HepG2 (cell line): ENCODE data around the gene ABHD12. TPM values are rescaled to one million over a fixed set of nuclear protein-coding genes. Genes with fewer than 3 reads are reported as not detected.

Experiments
- EZH2 ChIP-seq: conservative IDR thresholded peaks from 2 replicates; pipeline ENCODE4 v1.6.1; 2012; ENCODE audit warnings: mild to moderate bottlenecking, low read depth, low read length, moderate library complexity
- HNF1A ChIP-seq, 2 experiments: sonication (generic) in 1 of 2; formaldehyde crosslinking in 1 of 2; IDR thresholded peaks; 2 replicates each; pipeline versions ENCODE4 v1.4.0 to v1.6.1; 2016 to 2020; ENCODE audit warnings: borderline replicate concordance in 1 of 2, low read depth in 1 of 2, mild to moderate bottlenecking in 1 of 2, missing genetic modification reagents in 1 of 2
- NR1H2 ChIP-seq: sonication (generic); formaldehyde crosslinking; IDR thresholded peaks from 2 replicates; pipeline ENCODE4 v1.8.1; 2022; ENCODE audit warnings: low read depth, missing genetic modification reagents, borderline replicate concordance
- TFDP2 ChIP-seq: sonication (generic); formaldehyde crosslinking; IDR thresholded peaks from 2 replicates; pipeline ENCODE4 v1.4.0; 2020; ENCODE audit warnings: missing genetic modification reagents
- XRCC5 ChIP-seq: fragments of 200-400 bp; formaldehyde crosslinking; optimal IDR thresholded peaks from 2 replicates; pipeline ENCODE3; 2017; ENCODE audit warnings: mild to moderate bottlenecking, low read length
- ZC3H13 ChIP-seq: sonication (generic); formaldehyde crosslinking; IDR thresholded peaks from 2 replicates; pipeline ENCODE4 v1.8.1; 2023; ENCODE audit warnings: mild to moderate bottlenecking, missing genetic modification reagents, moderate library complexity
- ZHX1 ChIP-seq: sonication (generic); formaldehyde crosslinking; IDR thresholded peaks from 2 replicates; pipeline ENCODE4 v1.8.1; 2022; ENCODE audit warnings: low read depth, mild to moderate bottlenecking, missing genetic modification reagents
- ZNF10 ChIP-seq: sonication (generic); formaldehyde crosslinking; IDR thresholded peaks from 2 replicates; pipeline ENCODE4 v1.4.0; 2020; ENCODE audit warnings: mild to moderate bottlenecking, low read depth, missing genetic modification reagents, borderline replicate concordance
- ZNF350 ChIP-seq: sonication (generic); formaldehyde crosslinking; IDR thresholded peaks from 2 replicates; pipeline ENCODE4 v1.4.0; 2020; ENCODE audit warnings: mild to moderate bottlenecking, low read depth, missing genetic modification reagents, borderline replicate concordance
- polyA plus RNA-seq, 8 experiments: library from polyadenylated mRNA; depleted of rRNA in 3 of 8; stranded (reverse) in 7 of 8; unstranded in 1 of 8; fragments of >200 nt; fragmentation: Illumina TruSeq in 4 of 8; extraction: Trizol in 4 of 8; gene quantifications; 2 replicates each; pipeline versions ENCODE4 v1.2.1 to v1.2.3, GENCODE V29; 2011 to 2016; ENCODE audit warnings: low read depth in 4 of 8, missing spikeins in 1 of 8, mixed read lengths in 1 of 8; ENCODE audit not compliant: insufficient read depth in 1 of 8
- total RNA-seq, 5 experiments: library from RNA; depleted of rRNA; stranded (reverse); fragments of >200 nt; fragmentation: Illumina TruSeq; extraction: Trizol; gene quantifications; 2 replicates each; pipeline ENCODE4 v1.2.3, GENCODE V29; 2016; ENCODE audit warnings: low read depth in 1 of 5

The ABHD12 gene
- total and polyA plus RNA-seq, 2 of the 13 experiments (the other 11 are each of a cell fraction or from before 2014, with no cell fraction given), result 23.5 to 72.1 TPM

- TF ChIP-seq HNF1A (IDR thresholded peaks at IDR 0.05; ENCODE audit: low read depth) (no peak), HNF1A (CRISPR knock-in tag; IDR thresholded peaks at IDR 0.05; ENCODE audit: borderline replicate concordance) (no peak), TFDP2 (CRISPR knock-in tag) (no peak), NR1H2 (CRISPR knock-in tag) (no peak), XRCC5 (no peak), ZNF350 (CRISPR knock-in tag) (no peak), ZNF10 (no peak), EZH2 (no peak), ZHX1 (CRISPR knock-in tag) (no peak), ZC3H13 (CRISPR knock-in tag) (no peak)
Measured at GRCh38 chr20:25271486-25272222, 119.0 kb downstream of the ABHD12 start (continued).
